Measurements from ENCODE around the gene AZU1.

The AZU1 gene

DNA sequence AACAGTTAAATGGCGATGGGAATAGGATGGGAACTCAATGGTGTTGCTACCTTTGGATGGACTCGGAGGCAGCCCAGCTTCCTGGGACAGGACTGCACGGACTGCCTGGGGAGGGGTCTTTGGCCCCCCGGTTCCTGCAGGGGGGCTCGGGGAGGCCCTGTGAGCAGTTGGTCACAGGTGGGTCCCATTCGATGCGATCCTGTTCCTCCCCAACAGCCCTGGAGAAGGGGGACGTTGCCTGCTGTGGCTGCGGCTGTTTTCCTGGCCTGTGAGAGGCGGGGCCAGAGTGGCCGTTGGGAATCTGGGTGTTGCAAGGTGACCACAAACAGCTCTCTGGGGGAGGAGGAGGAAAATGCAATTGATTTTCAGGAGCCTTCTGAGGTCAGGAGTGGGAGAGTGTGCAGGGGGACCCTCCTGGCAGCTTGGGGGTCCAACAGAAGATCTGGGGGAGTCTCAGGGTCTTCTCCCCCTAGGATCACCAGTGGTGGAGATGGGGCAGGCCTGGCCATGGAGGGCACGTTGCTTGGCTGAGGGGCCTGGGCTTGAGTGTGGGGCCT lies 4.0 kb upstream of the AZU1 start:
- no peaks in the 10 kb centered on the region for H3K36me3 ChIP-seq (ENCODE audit: control insufficient read depth, low read length)
- H3K9me2 ChIP-seq (replicated peaks; ENCODE audit: control insufficient read depth, low read length) = no peaks in the 10 kb centered on the region
- no peaks in the 10 kb centered on the region for H4K20me1 ChIP-seq (ENCODE audit: control insufficient read depth, insufficient read depth, low read depth, low read length)
- H3K79me2 ChIP-seq (ENCODE audit: control insufficient read depth, low read length) = no peaks in the 10 kb centered on the region
- no peaks in the 10 kb centered on the region for H3K9me3 ChIP-seq (ENCODE audit: control insufficient read depth, insufficient read depth, low read length)
- H3K27me3 ChIP-seq (ENCODE audit: control insufficient read depth, low read length) = no peaks in the 10 kb centered on the region
- H3F3A ChIP-seq (ENCODE audit: control insufficient read depth, insufficient read depth) = 0 out of 2 replicates have a peak, but pooled peaks cover 2% of the 10 kb centered on the region
- H3K4me3 ChIP-seq (ENCODE audit: low read length) = no peak overlapping the region
- H3K4me2 ChIP-seq (ENCODE audit: low read length) = no peak overlapping the region
- TF ChIP-seq, protein P1, sequence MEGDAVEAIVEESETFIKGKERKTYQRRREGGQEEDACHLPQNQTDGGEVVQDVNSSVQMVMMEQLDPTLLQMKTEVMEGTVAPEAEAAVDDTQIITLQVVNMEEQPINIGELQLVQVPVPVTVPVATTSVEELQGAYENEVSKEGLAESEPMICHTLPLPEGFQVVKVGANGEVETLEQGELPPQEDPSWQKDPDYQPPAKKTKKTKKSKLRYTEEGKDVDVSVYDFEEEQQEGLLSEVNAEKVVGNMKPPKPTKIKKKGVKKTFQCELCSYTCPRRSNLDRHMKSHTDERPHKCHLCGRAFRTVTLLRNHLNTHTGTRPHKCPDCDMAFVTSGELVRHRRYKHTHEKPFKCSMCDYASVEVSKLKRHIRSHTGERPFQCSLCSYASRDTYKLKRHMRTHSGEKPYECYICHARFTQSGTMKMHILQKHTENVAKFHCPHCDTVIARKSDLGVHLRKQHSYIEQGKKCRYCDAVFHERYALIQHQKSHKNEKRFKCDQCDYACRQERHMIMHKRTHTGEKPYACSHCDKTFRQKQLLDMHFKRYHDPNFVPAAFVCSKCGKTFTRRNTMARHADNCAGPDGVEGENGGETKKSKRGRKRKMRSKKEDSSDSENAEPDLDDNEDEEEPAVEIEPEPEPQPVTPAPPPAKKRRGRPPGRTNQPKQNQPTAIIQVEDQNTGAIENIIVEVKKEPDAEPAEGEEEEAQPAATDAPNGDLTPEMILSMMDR (IDR thresholded peaks at IDR 0.05; ENCODE audit: low read depth, low read length, poor library complexity, severe bottlenecking) = no peak
- TF ChIP-seq EZH2phosphoT487 (IDR thresholded peaks at IDR 0.05; ENCODE audit: borderline replicate concordance, low read length) = no peak
- no peaks in the 10 kb centered on the region for H3K4me1 ChIP-seq (ENCODE audit: control insufficient read depth, low read length)
- no peak overlapping the region for H3K27ac ChIP-seq (ENCODE audit: low read depth, low read length)

DNA sequence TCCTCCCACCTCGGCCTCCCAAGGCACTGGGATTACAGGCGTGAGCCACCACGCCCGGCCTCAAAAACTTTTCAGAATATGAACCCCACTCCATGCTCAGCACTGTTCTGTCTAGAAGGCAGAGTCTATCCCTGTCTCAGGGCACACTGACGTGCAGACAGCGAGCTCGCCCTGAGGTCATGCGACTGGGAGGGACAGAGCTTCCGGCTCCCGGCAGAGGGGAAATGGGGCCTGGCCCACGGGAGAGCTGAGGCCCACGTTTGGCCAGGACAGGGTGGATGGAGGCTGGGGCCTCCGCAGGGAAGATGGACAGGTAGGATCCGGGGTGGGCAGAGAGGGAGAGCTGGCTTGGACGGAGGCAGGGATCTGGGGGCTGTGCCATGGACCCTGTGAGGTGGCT lies 2.8 kb upstream of the AZU1 start:
- Histone ChIP-seq H3K79me2 (ENCODE audit: control insufficient read depth, low read length) (no peaks in the 10 kb centered on the region), H3K36me3 (ENCODE audit: control insufficient read depth, low read length) (no peaks in the 10 kb centered on the region), H3K27ac (ENCODE audit: low read depth, low read length) (no peak overlapping the region), H3K27me3 (ENCODE audit: control insufficient read depth, low read length) (no peaks in the 10 kb centered on the region), H3K4me3 (ENCODE audit: low read length) (no peak overlapping the region), H3K4me1 (ENCODE audit: control insufficient read depth, low read length) (no peaks in the 10 kb centered on the region), H3K9me3 (ENCODE audit: control insufficient read depth, insufficient read depth, low read length) (no peaks in the 10 kb centered on the region), H3K9me2 (replicated peaks; ENCODE audit: control insufficient read depth, low read length) (no peaks in the 10 kb centered on the region), H4K20me1 (ENCODE audit: control insufficient read depth, insufficient read depth, low read depth, low read length) (no peaks in the 10 kb centered on the region), H3F3A (ENCODE audit: control insufficient read depth, insufficient read depth) (no peaks in the 10 kb centered on the region), H3K4me2 (ENCODE audit: low read length) (no peak overlapping the region)
- no peak for TF ChIP-seq EZH2phosphoT487 (IDR thresholded peaks at IDR 0.05; ENCODE audit: borderline replicate concordance, low read length)
- TF ChIP-seq, protein P1 (IDR thresholded peaks at IDR 0.05; ENCODE audit: low read depth, low read length, poor library complexity, severe bottlenecking) = no peak

DNA sequence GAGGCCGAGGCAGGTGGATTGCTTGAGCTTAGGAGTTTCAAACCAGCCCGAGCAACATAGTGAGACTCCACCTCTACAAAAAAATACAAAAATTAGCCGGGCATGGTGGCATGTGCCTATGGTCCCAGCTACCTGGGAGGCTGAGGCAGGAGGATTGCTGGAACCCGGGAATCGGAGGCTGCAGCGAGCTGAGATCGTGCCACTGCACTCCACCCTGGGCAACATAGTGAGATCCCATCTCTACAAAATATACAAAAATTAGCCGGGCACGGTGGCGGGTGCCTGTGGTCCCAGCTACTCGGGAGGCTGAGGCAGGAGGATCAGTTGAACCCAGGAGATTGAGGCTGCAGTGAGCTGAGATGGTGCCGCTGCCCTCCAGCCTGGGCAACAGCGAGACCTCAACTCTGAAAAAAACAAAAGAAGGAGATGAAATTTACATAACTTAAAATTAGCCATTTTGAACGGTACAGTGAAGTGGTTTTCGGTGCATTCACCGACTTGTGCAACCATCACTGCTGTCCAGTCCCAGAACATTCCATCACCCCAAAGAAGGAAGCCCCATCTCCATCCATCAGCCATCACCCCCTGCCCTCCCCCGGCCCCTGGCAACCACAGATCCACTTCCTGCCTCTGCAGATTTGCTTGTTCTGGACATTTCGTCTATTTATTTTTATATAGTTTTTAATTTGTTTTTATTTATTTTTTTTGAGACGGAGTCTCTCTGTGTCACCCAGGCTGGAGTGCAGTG lies 1.6 kb upstream of the AZU1 start:
- H3K79me2 ChIP-seq (ENCODE audit: control insufficient read depth, low read length) = no peaks in the 10 kb centered on the region
- no peak overlapping the region for H3K4me2 ChIP-seq (ENCODE audit: low read length)
- no peaks in the 10 kb centered on the region for H4K20me1 ChIP-seq (ENCODE audit: control insufficient read depth, insufficient read depth, low read depth, low read length)
- no peaks in the 10 kb centered on the region for H3K36me3 ChIP-seq (ENCODE audit: control insufficient read depth, low read length)
- H3K27ac ChIP-seq (ENCODE audit: low read depth, low read length) = no peak overlapping the region
- no peaks in the 10 kb centered on the region for H3F3A ChIP-seq (ENCODE audit: control insufficient read depth, insufficient read depth)
- H3K4me3 ChIP-seq (ENCODE audit: low read length) = no peak overlapping the region
- H3K9me2 ChIP-seq (replicated peaks; ENCODE audit: control insufficient read depth, low read length) = no peaks in the 10 kb centered on the region
- H3K9me3 ChIP-seq (ENCODE audit: control insufficient read depth, insufficient read depth, low read length) = no peaks in the 10 kb centered on the region
- TF ChIP-seq, protein P1 (IDR thresholded peaks at IDR 0.05; ENCODE audit: low read depth, low read length, poor library complexity, severe bottlenecking) = no peak
- TF ChIP-seq EZH2phosphoT487 (IDR thresholded peaks at IDR 0.05; ENCODE audit: borderline replicate concordance, low read length) = no peak
- H3K4me1 ChIP-seq (ENCODE audit: control insufficient read depth, low read length) = no peaks in the 10 kb centered on the region
- no peaks in the 10 kb centered on the region for H3K27me3 ChIP-seq (ENCODE audit: control insufficient read depth, low read length)
